ENCODE data around the gene IL32.

The IL32 gene, protein sequence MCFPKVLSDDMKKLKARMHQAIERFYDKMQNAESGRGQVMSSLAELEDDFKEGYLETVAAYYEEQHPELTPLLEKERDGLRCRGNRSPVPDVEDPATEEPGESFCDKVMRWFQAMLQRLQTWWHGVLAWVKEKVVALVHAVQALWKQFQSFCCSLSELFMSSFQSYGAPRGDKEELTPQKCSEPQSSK

DNA sequence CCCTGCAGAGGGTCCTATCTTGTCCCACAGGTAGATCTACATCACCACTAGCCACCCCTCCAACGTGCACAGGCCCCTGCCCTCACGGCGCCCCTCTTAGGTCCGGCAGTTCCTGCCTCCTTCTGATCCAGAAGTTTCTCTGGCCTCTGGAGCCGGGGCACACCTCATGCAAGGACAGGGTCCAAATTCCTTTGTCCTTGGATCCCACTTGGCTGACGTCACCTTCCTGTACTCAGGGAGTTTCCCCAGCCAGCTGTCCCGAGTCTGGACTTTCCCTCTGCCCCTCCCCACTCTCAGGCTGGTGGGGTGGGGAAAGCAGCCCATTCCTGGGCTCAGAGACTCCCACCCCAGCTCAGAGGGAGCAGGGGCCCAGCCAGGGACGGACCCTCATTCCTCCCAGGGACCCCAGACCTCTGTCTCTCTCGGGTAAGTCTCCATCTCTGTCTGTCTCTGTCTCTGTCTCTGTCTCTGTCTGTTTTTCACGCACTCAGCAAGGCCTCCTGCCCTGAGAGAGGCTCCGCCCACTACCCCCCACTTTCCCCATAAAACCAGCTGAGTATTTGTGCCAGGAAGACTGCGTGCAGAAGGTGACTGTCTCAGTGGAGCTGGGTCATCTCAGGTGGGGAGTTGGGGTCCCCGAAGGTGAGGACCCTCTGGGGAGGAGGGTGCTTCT is at the start of gene IL32:
Gene IL32, plus strand, starts transcription at position 572 of the 673 bp plus-strand sequence. CDS start 172 bp downstream, outside the sequence.
- DNase-seq (ENCODE audit: low read depth in 2 of 2, low spot score in 1 of 2) = no peak

DNA sequence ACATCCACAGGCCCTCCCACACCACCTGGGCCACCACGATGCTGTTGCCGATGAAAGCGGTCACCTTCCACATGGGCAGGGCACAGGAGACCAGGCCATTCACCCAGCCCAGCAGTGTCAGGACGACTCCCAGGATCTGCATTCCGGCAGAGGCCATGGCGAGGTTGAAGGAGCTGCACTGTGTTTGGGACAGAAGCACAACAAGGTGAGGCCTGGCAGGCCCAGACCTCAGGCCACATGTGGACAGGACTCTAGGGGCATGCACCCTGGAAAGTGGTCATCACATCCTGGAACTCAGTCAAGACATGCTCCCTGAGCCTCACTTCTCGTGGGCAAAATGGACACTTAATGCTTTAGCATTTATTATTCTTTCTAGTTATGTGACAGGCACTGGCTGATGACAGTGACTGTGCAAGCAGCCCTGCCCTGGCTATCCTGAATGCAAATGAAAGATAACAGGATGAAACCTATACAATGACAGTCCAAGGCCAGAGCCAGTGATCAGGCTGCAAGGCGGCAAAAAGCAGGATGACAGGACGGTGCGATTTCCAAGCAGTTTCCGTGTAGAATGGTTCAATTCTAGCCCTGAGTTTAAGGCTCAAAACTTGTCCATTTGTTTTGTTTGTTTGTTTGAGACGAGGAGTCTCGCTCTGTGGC is 49.4 kb upstream of the IL32 start:
- DNase-seq (ENCODE audit: low read depth in 2 of 2, low spot score in 1 of 2) = no peak

DNA sequence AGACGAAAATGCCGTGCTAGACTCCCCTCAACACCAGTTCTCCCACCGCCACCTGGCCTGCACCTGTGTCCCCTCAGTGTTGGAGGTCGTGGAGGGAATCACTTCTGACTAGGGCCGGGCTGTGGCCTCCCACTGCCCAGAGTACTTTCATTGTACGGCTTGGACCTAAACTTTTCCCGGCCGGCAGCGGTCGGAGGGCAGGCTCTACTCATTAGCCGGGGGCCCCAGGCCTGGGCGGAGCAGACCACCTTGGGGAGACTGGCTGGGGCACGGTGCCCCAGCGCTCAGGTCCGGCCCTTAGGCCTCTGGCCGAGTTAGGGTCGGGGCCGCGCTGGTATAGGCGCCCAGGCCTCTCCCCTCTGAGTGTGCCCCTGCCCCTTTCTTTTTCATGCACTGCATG is 48.1 kb upstream of the IL32 start:
- no peak for DNase-seq (ENCODE audit: low read depth in 2 of 2, low spot score in 1 of 2)

DNA sequence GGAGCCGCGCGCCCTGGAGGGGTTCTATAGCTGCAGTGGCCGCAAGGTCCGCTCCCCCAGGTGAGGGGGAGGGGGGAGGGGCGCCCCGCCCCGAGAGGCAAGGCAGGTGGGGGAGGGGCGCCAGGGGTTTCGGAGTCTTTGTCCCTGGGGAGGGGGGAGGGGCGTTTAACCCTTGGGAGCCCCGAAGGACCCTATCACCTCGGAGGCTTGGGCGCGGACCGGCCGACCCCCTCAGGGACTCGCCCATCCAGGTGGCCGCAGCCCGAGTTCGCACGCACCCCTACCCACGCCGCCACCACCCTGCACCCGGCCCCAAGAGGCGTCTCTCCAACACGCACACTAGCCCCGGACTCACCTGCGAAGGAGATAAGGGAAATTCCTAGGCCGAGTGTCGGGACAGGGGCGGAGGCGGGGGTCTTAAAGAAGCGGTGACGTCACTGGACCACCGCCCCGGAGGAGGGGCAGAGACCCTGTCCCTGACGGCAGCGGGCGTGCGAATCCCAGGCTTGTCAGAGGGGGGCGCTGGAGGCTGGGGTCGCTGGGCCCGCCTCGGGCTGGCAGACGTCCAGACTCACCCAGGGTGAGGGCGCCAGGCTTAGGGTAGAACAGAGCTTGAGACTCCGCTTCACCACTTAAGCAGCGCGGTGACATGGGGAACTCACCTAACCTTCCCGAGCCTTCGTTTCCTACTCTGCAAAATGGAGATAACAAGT is 47.5 kb upstream of the IL32 start, which contains the start of gene CLDN6:
Gene CLDN6, minus strand, starts transcription at position 390 of the 713 bp plus-strand sequence. CDS start 2,162 bp downstream, outside the sequence.
- no peak for DNase-seq (ENCODE audit: low read depth in 2 of 2, low spot score in 1 of 2)

DNA sequence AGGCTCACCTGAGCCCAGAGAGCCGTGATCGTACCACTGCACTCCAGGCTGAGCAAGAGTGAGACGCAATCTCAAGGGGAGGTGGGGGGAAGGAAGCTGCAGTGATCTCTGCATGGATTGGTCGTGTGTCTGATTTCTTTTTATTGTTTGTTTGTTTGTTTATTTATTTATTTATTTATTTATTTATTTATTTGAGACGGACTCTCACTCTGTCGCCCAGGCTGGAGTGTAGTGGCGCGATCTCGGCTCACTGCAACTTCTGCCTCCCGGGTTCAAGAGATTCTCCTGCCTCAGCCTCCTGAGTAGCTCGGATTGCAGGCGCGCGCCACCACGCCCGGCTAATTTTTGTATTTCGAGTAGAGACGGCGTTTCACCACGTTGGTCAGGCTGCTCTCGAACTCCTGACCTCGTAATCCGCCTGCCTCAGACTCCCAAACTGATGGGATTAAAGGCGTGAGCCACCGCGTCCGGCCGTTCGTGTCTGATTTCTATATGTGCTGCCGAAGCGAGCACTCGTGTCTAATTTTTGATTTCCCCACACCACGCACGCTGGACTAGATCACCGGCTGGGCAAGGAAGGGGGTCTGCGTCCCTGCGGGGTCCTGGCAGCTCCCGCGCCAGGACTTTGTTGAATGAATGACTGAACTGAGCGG is 45.7 kb upstream of the IL32 start:
- DNase-seq (ENCODE audit: low read depth in 2 of 2, low spot score in 1 of 2) = no peak

DNA sequence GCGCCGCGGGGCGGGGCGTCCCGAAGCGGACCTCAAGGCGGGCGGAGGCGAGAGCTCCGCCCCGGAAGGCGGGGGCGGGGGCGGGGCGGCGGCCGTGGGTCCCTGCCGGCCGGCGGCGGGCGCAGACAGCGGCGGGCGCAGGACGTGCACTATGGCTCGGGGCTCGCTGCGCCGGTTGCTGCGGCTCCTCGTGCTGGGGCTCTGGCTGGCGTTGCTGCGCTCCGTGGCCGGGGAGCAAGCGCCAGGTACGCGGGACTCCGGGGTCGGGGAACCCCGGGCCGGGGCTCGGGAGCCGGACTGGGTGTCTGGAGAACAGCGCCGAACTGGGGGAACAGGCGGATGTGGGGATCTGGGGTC is 45.2 kb upstream of the IL32 start, which contains the start of gene TNFRSF12A:
Gene TNFRSF12A, plus strand, starts transcription at position 122 of the 357 bp plus-strand sequence. Its CDS starts 30 bp downstream, at position 152.
- DNase-seq (ENCODE audit: low read depth in 2 of 2, low spot score in 1 of 2) = peak in 1 of 2 donors; percentile 54

DNA sequence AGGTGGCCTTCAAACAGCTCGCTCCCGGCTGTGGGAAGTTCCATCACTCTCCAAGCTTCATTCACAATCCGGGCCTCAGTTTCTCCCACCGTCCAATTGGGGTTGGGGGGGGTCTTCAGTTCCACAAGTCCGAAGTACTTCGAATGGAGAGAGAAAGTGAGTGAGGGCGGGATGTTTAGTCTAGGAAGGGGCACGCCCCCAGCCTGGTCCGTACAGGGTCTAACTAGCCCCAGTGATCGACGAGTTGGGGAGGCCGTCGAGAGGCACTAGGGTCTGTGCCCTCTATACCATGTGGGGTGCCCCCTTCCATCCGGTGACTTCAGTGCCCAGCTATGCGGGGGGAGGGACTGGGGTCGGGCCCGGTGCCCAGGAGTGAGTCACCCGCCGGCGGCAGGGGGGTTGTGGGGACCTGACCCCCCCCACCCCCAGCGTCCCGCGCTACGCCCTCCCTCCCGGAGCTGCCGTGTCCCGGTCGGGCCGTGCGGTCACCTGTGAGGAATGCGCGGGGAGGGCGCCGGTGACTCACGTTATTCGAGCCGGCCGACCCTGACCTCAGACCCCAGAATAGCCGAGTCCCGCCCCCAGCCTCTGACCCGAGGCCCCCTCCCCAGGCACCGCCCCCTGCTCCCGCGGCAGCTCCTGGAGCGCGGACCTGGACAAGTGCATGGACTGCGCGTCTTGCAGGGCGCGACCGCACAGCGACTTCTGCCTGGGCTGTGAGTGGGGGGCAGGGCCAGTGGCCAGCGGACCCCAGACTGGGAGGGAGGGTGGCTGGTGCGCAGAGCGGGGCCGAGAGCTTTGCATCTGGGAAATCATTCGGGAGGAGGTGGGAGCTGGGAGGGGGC is 44.6 kb upstream of the IL32 start:
- DNase-seq (ENCODE audit: low read depth in 2 of 2, low spot score in 1 of 2) = peak in 1 of 2 donors; percentile 68

DNA sequence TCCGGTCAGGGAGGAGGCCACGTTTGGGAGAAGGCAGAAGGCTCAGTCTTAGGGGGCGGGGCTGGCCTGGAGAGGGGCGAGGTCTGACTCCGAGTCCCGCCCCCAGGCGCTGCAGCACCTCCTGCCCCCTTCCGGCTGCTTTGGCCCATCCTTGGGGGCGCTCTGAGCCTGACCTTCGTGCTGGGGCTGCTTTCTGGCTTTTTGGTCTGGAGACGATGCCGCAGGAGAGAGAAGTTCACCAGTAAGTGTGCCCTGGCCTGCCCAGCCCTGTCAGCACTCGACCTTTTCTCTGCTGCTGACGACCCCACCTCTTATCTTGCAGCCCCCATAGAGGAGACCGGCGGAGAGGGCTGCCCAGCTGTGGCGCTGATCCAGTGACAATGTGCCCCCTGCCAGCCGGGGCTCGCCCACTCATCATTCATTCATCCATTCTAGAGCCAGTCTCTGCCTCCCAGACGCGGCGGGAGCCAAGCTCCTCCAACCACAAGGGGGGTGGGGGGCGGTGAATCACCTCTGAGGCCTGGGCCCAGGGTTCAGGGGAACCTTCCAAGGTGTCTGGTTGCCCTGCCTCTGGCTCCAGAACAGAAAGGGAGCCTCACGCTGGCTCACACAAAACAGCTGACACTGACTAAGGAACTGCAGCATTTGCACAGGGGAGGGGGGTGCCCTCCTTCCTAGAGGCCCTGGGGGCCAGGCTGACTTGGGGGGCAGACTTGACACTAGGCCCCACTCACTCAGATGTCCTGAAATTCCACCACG is 43.8 kb upstream of the IL32 start:
- DNase-seq (ENCODE audit: low read depth in 2 of 2, low spot score in 1 of 2) = peak; percentile 65 to 82

DNA sequence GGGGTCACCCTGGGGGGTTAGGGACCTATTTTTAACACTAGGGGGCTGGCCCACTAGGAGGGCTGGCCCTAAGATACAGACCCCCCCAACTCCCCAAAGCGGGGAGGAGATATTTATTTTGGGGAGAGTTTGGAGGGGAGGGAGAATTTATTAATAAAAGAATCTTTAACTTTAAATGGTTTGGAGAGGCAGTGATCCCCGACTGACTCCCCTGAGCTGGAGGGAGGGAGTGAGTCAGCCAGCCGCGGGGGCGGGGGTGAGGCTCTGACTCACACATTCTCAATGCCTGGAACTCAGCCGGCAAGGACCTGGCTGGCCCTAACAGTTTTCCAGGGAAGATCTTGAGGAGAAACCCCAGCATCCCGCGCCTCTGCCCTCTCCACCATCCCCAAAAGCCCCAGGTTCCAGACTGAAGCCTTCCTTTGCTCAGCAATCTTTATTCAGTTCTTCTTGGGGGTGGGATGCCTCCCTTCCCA is 43.2 kb upstream of the IL32 start:
- DNase-seq (ENCODE audit: low read depth in 2 of 2, low spot score in 1 of 2) = peak; percentile 87

DNA sequence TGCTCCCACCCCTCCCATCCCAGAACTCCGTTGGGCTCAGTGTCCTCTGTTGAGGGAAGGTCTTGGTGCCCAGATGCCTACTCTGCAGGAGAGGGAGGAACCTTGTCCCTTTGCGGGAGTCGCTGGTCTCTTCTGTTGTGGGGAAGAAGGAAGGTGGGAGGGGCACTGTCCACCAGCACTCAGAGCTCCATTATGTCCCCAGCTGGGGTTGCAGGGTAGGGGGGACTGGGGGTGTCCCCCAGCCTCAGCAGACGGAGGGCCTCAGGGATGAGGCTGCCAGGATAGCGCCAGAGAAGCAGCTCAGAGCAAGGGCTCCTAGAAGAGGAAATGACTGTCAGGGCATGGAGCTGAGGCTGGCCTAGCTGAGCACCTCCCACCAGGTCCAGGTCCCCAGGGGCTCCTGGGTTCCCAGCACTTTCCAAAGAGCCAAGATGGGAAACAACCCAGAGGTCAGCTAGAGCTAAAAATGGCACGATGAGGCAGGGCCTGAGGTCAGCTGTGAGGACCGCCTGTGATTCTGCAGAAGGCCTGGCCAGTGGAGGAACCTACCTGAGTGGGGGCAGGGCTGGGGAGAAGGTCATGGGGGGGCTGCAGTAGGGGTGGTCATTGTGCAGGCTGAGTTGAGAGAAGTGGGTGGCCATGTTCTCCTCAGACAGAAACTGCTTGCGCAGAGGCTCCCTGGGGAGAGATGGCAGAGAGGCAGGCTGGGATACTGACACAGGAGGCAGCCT is 42.6 kb upstream of the IL32 start:
- DNase-seq (ENCODE audit: low read depth in 2 of 2, low spot score in 1 of 2) = no peak

DNA sequence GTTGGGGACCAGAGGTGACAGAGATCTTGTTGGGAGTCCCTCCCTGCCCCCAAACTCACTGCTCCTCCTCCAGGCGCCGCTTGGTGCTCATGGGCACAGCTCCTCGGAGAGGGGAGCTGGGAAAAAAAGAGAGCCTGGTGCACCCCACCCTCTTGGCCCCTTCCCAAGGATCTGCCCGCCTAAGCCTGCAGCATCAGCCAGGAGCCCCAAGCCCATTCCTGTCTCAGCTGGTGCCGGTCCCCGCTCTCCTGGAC is 42.1 kb upstream of the IL32 start:
- no peak for DNase-seq (ENCODE audit: low read depth in 2 of 2, low spot score in 1 of 2)

DNA sequence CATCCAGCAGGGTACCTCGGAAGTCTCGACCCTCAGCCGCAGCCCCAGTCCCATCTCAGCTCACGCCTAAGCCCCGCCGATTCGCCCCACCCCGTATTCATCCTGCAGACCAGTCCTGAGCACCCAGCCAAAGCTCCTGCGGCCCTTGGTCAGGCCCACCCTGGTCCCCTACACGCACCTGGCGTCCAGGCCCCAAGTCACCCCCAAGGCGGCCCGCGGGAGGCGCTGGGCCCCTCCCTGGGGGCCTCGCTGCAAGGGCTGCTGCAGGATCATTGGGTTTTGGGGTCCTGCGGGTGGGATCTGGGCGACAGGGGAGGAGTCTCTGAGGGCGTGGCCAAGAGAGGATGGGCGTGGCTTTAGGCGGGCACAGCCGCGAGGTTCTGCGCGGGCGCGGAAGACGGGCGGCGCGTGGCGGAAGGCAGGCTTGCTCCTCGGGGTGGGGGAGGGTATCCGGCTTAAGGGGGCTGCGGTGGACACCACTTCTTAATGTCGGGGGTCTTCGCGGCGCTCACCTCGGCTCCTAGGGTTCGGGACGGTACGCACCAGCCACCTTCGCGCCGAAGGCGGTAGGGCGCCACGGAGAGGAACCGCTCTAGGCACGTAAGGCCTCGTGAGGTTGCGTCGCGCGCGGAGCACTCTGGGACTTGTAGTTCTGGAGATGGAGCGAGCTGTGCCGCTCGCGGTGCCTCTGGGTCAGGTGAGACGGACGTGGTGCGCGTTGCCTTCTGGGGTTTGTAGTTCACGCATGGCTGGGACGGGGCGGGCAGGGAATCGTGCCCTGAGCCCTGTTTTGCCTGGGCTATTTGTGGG is 41.6 kb upstream of the IL32 start, which contains the start of the genes HCFC1R1 and THOC6:
Gene HCFC1R1, minus strand, starts transcription at position 274 of the 810 bp plus-strand sequence. Its CDS starts 1 bp downstream, at position 273.
Gene THOC6, plus strand, starts transcription at position 367 of the 810 bp plus-strand sequence. Its CDS starts 292 bp downstream, at position 659.
- peak; percentile 89 to 90 for DNase-seq (ENCODE audit: low read depth in 2 of 2, low spot score in 1 of 2)

DNA sequence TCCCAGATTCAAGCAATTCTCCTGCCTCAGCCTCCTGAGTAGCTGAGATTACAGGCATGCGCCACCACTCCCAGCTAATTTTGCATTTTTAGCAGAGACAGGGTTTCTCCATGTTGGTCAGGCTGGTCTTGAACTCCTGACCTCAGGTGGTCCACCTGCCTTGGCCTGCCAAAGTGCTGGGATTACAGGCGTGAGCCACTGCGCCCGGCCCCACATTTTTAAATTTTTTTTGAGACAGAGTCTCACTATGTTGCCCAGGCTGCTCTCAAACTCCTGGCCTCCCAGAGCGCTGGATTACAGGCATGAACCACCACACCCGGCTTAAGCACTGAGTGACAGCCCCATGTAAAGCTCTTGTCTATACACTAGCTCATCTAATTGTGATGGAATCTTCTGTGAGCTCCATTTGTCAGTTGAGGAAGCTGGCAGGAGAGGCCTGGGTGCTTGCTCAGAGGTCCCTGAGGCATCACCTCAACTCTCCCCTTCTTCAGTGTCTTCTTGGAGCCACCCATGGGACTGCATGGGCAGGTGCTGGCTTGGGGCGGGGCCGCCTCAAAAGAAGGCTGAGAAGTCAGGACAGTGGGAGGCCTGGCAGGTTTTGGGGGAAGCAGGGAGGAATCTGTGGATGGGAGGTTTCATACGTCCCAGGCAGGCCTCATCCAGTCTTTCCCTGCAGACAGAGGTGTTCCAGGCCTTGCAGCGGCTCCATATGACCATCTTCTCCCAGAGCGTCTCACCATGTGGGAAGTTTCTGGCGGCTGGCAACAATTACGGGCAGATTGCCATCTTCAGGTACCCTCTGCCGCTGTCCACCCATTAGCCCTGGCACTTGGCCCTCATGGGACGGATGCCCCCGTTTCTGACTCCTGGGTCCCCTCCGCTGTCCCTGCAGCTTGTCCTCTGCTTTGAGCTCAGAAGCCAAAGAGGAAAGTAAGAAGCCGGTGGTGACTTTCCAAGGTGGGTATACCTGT is 40.1 kb upstream of the IL32 start:
- no peak for DNase-seq (ENCODE audit: low read depth in 2 of 2, low spot score in 1 of 2)

DNA sequence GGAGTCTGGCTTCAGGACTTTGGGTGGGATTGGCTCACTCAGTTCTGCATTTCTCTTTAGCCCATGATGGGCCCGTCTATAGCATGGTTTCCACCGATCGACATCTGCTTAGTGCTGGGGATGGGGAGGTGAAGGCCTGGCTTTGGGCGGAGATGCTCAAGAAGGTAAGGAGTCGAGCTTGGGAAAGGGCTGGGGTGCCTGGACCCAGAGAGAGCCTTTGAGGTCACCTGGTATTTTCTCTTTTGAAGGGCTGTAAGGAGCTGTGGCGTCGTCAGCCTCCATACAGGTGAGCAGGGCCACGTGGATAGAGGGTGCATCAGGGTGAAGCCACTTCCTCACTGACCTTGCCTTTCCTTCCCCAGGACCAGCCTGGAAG is 39.4 kb upstream of the IL32 start:
- no peak for DNase-seq (ENCODE audit: low read depth in 2 of 2, low spot score in 1 of 2)

DNA sequence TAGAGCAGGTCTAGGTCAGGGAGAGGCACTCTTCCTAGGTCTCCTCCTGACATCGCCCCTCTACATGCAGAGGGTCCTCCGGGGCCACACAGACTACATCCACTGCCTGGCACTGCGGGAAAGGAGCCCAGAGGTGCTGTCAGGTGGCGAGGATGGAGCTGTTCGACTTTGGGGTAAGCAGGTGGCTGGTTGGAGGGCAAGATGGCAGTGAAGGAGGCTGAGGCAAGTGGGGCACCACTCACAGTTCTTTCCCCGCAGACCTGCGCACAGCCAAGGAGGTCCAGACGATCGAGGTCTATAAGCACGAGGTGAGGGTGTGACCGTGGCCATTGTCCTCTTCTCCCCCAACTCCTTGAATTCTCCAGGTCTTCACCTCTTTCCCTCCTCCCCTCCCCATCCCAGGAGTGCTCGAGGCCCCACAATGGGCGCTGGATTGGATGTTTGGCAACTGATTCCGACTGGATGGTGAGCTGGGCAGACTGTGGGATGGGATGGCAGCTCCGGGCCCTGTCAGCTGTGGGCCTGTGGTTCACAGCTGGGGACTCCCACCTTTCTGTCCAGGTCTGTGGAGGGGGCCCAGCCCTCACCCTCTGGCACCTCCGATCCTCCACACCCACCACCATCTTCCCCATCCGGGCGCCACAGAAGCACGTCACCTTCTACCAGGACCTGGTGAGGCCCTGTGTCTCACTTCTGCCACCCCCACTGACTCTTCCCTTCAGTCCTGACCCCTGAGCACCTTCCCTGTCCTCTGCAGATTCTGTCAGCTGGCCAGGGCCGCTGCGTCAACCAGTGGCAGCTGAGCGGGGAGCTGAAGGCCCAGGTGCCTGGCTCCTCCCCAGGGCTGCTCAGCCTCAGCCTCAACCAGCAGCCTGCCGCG is 38.6 kb upstream of the IL32 start:
- no peak for DNase-seq (ENCODE audit: low read depth in 2 of 2, low spot score in 1 of 2)

DNA sequence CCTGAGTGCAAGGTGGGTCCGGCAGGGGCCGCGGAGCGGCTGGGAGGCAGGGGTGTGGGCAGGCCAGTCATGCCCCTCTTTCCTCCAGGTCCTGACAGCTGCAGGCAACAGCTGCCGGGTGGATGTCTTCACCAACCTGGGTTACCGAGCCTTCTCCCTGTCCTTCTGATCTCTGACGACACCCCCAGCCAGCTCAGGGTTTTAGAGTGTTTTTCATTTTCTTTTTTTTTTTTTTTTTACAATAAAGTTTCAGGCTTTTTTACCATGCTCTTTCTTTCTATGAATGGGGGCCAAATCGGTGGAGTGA is 38.0 kb upstream of the IL32 start:
- no peak for DNase-seq (ENCODE audit: low read depth in 2 of 2, low spot score in 1 of 2)
